NCI-H524 (cell line): ENCODE data around the gene PIM1.

Experiments used
- DNase-seq, 2 experiments: peaks; one replicate each; lab custom pipeline; 2025; lab: John Stamatoyannopoulos, UW

The PIM1 gene

GRCh38 chr6:37137201-37138090 lies 32.5 kb upstream of the PIM1 start:
- DNase-seq, result no peak

GRCh38 chr6:37138856-37139229 lies 31.1 kb upstream of the PIM1 start:
- DNase-seq, result no peak

GRCh38 chr6:37139230-37139962 lies 30.6 kb upstream of the PIM1 start:
- DNase-seq, result no peak

- no peak for DNase-seq
These were observed 29.8 kb upstream of the PIM1 start for GRCh38 chr6:37140145-37140544.

- peak in 1 of 2 experiments; percentile 69 for DNase-seq
These were observed 28.5 kb upstream of the PIM1 start for GRCh38 chr6:37141281-37142049.

GRCh38 chr6:37142050-37142614 lies 27.8 kb upstream of the PIM1 start:
- peak; percentile 42 to 69 for DNase-seq

- no peak for DNase-seq
These were observed 26.4 kb upstream of the PIM1 start for GRCh38 chr6:37143585-37143984.

- no peak for DNase-seq
These were observed 24.5 kb upstream of the PIM1 start for GRCh38 chr6:37145443-37145842.

GRCh38 chr6:37146735-37147157 lies 23.2 kb upstream of the PIM1 start:
- no peak for DNase-seq

GRCh38 chr6:37149745-37150144 lies 20.2 kb upstream of the PIM1 start:
- no peak for DNase-seq

GRCh38 chr6:37150314-37150713 lies 19.6 kb upstream of the PIM1 start:
- no peak for DNase-seq

- no peak for DNase-seq
These were observed 14.3 kb upstream of the PIM1 start for GRCh38 chr6:37155394-37156312.

- no peak for DNase-seq
These were observed 11.4 kb upstream of the PIM1 start for GRCh38 chr6:37158508-37158907.

GRCh38 chr6:37160922-37161778 lies 8.8 kb upstream of the PIM1 start:
- no peak for DNase-seq

- DNase-seq, result no peak
These were observed 7.2 kb upstream of the PIM1 start for GRCh38 chr6:37162740-37163139.

GRCh38 chr6:37168163-37168758 lies 1.7 kb upstream of the PIM1 start:
- no peak for DNase-seq

- DNase-seq, result peak; percentile 49 to 65
These were observed 999 bp upstream of the PIM1 start for GRCh38 chr6:37168811-37169495.

GRCh38 chr6:37170273-37171200 lies 585 bp downstream of the PIM1 start:
- peak; percentile 34 to 74 for DNase-seq
